ENCODE data around the gene NKX1-1. TPM values are rescaled to one million over a fixed set of nuclear protein-coding genes. Genes with fewer than 3 reads are reported as not detected.

NKX1-1 gene
- total and polyA plus RNA-seq, 8 donors = not detected

GRCh38 chr4:1403591-1404572, 2.4 kb downstream of the NKX1-1 start:
- no peak overlapping the region for H3K27ac ChIP-seq
- H3K4me3 ChIP-seq = no peak overlapping the region
- DNase-seq (peak in 2 of 4 donors; percentile 21 to 62), ATAC-seq (no peak)
- intact Hi-C loops (cut with DNase I) = no loop called here
- H3K27me3 ChIP-seq = peaks cover 77 to 97% of the 10 kb centered on the region in 2 donors
- no peaks in the 10 kb centered on the region for H3K36me3 ChIP-seq
- H3K9me3 ChIP-seq = peaks cover 0 to 7% of the 10 kb centered on the region in 2 donors
- H3K4me1 ChIP-seq = peaks cover 0 to 9% of the 10 kb centered on the region in 2 donors
- no peak for TF ChIP-seq CTCF (IDR thresholded peaks at IDR 0.05)

GRCh38 chr4:1403177-1403583, 3.1 kb downstream of the NKX1-1 start:
- no peaks in the 10 kb centered on the region for H3K36me3 ChIP-seq
- no peak for ATAC-seq
- H3K27me3 ChIP-seq = peaks cover 70 to 89% of the 10 kb centered on the region in 2 donors
- TF ChIP-seq CTCF (IDR thresholded peaks at IDR 0.05) = no peak
- peaks cover 0 to 9% of the 10 kb centered on the region in 2 donors for H3K4me1 ChIP-seq
- no peak overlapping the region for H3K27ac ChIP-seq
- peaks cover 0 to 11% of the 10 kb centered on the region in 2 donors for H3K9me3 ChIP-seq
- no peak overlapping the region for H3K4me3 ChIP-seq
- DNase-seq = peak in 2 of 4 donors; percentile 16 to 76
- intact Hi-C loops (cut with DNase I) = no loop called here

- H3K4me1 ChIP-seq = peaks cover 0 to 9% of the 10 kb centered on the region in 2 donors
- H3K27ac ChIP-seq = no peak overlapping the region
- H3K9me3 ChIP-seq = peaks cover 0 to 11% of the 10 kb centered on the region in 2 donors
- no peak overlapping the region for H3K4me3 ChIP-seq
- intact Hi-C loops (cut with DNase I) = no loop called here
- DNase-seq (peak in 3 of 4 donors; percentile 3 to 72 (median 25)), ATAC-seq (peak; percentile 39)
- H3K27me3 ChIP-seq = peaks cover 64 to 84% of the 10 kb centered on the region in 2 donors
- no peaks in the 10 kb centered on the region for H3K36me3 ChIP-seq
- TF ChIP-seq CTCF (IDR thresholded peaks at IDR 0.05) = no peak
These were observed 3.6 kb downstream of the NKX1-1 start for GRCh38 chr4:1402516-1403091.

- H3K27me3 ChIP-seq = peaks cover 59 to 78% of the 10 kb centered on the region in 2 donors
- intact Hi-C loops (cut with DNase I) = no loop called here
- no peaks in the 10 kb centered on the region for H3K36me3 ChIP-seq
- H3K4me3 ChIP-seq = no peak overlapping the region
- TF ChIP-seq CTCF (IDR thresholded peaks at IDR 0.05) = no peak
- H3K4me1 ChIP-seq = peaks cover 0 to 9% of the 10 kb centered on the region in 2 donors
- no peak overlapping the region for H3K27ac ChIP-seq
- DNase-seq (peak in 1 of 4 donors; percentile 49), ATAC-seq (no peak)
- H3K9me3 ChIP-seq = peaks cover 0 to 12% of the 10 kb centered on the region in 2 donors
These were observed 4.2 kb downstream of the NKX1-1 start for GRCh38 chr4:1402021-1402515.
